HCEC 1CT (cell line): ENCODE measurements around the gene AKNAD1.
A peak's percentile ranks its signal among the peaks of the same experiment; 100 is the strongest.
"Not testable (repeated sequence)": the region's sequence is repeated elsewhere in the genome, so short reads cannot be mapped to it uniquely, and the experiment has no call there.

Experiments
- DNase-seq: peaks from one replicate; pipeline ENCODE4 v3.0.0-alpha.2; 2017

Gene AKNAD1

GRCh38 chr1:108856994-108857393, at the start of gene AKNAD1:
Gene AKNAD1 (minus strand): TSS chr1:108857094. CDS start chr1:108852664, 4,430 bp downstream.
- no peak for DNase-seq

GRCh38 chr1:108901106-108901505, 44.2 kb upstream of the AKNAD1 start:
- no peak for DNase-seq

- DNase-seq = peak; percentile 72
These were observed 41.2 kb upstream of the AKNAD1 start for GRCh38 chr1:108897865-108898720.

GRCh38 chr1:108896146-108897145, 39.6 kb upstream of the AKNAD1 start:
- DNase-seq = peak; percentile 28

- no peak for DNase-seq
These were observed 36.2 kb upstream of the AKNAD1 start for GRCh38 chr1:108893141-108893530.

GRCh38 chr1:108892356-108893140, 35.7 kb upstream of the AKNAD1 start:
- peak; percentile 38 for DNase-seq

- no peak for DNase-seq
These were observed 33.0 kb upstream of the AKNAD1 start for GRCh38 chr1:108889706-108890384.

- not testable (repeated sequence) for DNase-seq
These were observed 32.2 kb upstream of the AKNAD1 start for GRCh38 chr1:108889006-108889645.

- DNase-seq = no peak
These were observed 29.4 kb upstream of the AKNAD1 start for GRCh38 chr1:108886292-108886691.

GRCh38 chr1:108884968-108885367, 28.1 kb upstream of the AKNAD1 start:
- DNase-seq = no peak

GRCh38 chr1:108882837-108883236, 25.9 kb upstream of the AKNAD1 start:
- DNase-seq = no peak

GRCh38 chr1:108881369-108881768, 24.5 kb upstream of the AKNAD1 start:
- DNase-seq = peak; percentile 77

- DNase-seq = no peak
These were observed 24.0 kb upstream of the AKNAD1 start for GRCh38 chr1:108880850-108881249.

- DNase-seq = no peak
These were observed 21.8 kb upstream of the AKNAD1 start for GRCh38 chr1:108878678-108879077.

GRCh38 chr1:108878160-108878469, 21.2 kb upstream of the AKNAD1 start:
- DNase-seq = no peak

- peak; percentile 48 for DNase-seq
These were observed 20.7 kb upstream of the AKNAD1 start for GRCh38 chr1:108877348-108878159.

GRCh38 chr1:108871050-108871724, 14.3 kb upstream of the AKNAD1 start:
- no peak for DNase-seq

GRCh38 chr1:108865316-108865910, 8.5 kb upstream of the AKNAD1 start:
- no peak for DNase-seq

GRCh38 chr1:108863984-108864383, 7.1 kb upstream of the AKNAD1 start:
- DNase-seq = no peak
